HG02840 (cell line): ENCODE data around the gene GSTM5.
"Not testable (repeated sequence)": the region's sequence is repeated elsewhere in the genome, so short reads cannot be mapped to it uniquely, and the experiment has no call there.

Experiments used
- ATAC-seq: cut with Tn5 transposase; IDR thresholded peaks from one replicate; pipeline ENCODE4 v1.9.1; 2021; ENCODE audit warnings: mild to moderate bottlenecking, moderate library complexity, moderate number of reproducible peaks; ENCODE audit not compliant: unreplicated experiment, low FRiP score

The GSTM5 gene

GRCh38 chr1:109695138-109695537, 16.9 kb upstream of the GSTM5 start:
- not testable (repeated sequence) for ATAC-seq

GRCh38 chr1:109697066-109697465, 15.0 kb upstream of the GSTM5 start:
- no peak for ATAC-seq

- ATAC-seq, result not testable (repeated sequence)
Measured at GRCh38 chr1:109697861-109698260, 14.2 kb upstream of the GSTM5 start.

GRCh38 chr1:109702940-109703339, 9.1 kb upstream of the GSTM5 start:
- ATAC-seq, result not testable (repeated sequence)

- ATAC-seq, result no peak
Measured at GRCh38 chr1:109704173-109704572, 7.9 kb upstream of the GSTM5 start.

- no peak for ATAC-seq
Measured at GRCh38 chr1:109705411-109705810, 6.6 kb upstream of the GSTM5 start.

- ATAC-seq, result not testable (repeated sequence)
Measured at GRCh38 chr1:109708949-109709348, 3.1 kb upstream of the GSTM5 start.

- not testable (repeated sequence) for ATAC-seq
Measured at GRCh38 chr1:109709822-109710221, 2.2 kb upstream of the GSTM5 start.

- no peak for ATAC-seq
Measured at GRCh38 chr1:109712321-109712864, 342 bp downstream of the GSTM5 start.

GRCh38 chr1:109713636-109714035, 1.6 kb downstream of the GSTM5 start:
- ATAC-seq, result no peak

- ATAC-seq, result no peak
Measured at GRCh38 chr1:109714661-109715372, 2.8 kb downstream of the GSTM5 start.

- no peak for ATAC-seq
Measured at GRCh38 chr1:109716121-109716520, 4.1 kb downstream of the GSTM5 start.

GRCh38 chr1:109716570-109717090, 4.6 kb downstream of the GSTM5 start:
- ATAC-seq, result no peak

GRCh38 chr1:109717729-109718128, 5.7 kb downstream of the GSTM5 start:
- ATAC-seq, result no peak

GRCh38 chr1:109718495-109718894, 6.4 kb downstream of the GSTM5 start:
- no peak for ATAC-seq

- no peak for ATAC-seq
Measured at GRCh38 chr1:109719337-109719837, 7.3 kb downstream of the GSTM5 start.

GRCh38 chr1:109721042-109721441, 9.0 kb downstream of the GSTM5 start:
- no peak for ATAC-seq

GRCh38 chr1:109721971-109722370, 9.9 kb downstream of the GSTM5 start:
- ATAC-seq, result no peak

- no peak for ATAC-seq
Measured at GRCh38 chr1:109722908-109723691, 11.0 kb downstream of the GSTM5 start.

GRCh38 chr1:109724933-109725332, 12.9 kb downstream of the GSTM5 start:
- no peak for ATAC-seq

GRCh38 chr1:109725510-109725909, 13.5 kb downstream of the GSTM5 start:
- no peak for ATAC-seq
